ENCODE results near the gene FAM131A.

GRCh38 chr3:184315871-184316661 lies 21.3 kb upstream of the FAM131A start:
- TF ChIP-seq MYB (IDR thresholded peaks at IDR 0.05; ENCODE audit: borderline replicate concordance, low read depth, low read length) (no peak), EZH2 (IDR thresholded peaks at IDR 0.05; ENCODE audit: borderline replicate concordance, control insufficient read depth, low read depth, low read length) (no peak), YY1 (IDR thresholded peaks at IDR 0.05; ENCODE audit: low read depth, low read length) (no peak), CTCF (IDR thresholded peaks at IDR 0.05 in 2 of 3, conservative IDR thresholded peaks at IDR 0.05 in 1 of 3; ENCODE audit: control insufficient read depth in 2 of 3, extremely low read depth in 1 of 3, insufficient read depth in 1 of 3, low read depth in 3 of 3, low read length in 3 of 3) (no peak), USF2 (IDR thresholded peaks at IDR 0.05; ENCODE audit: borderline replicate concordance, low read depth, low read length) (no peak), ZZZ3 (IDR thresholded peaks at IDR 0.05; ENCODE audit: control insufficient read depth, insufficient read length, low read depth) (no peak), ZNF24 (IDR thresholded peaks at IDR 0.05) (no peak)
